GM23338 (cell line): ENCODE measurements around the gene TMEM178B. TPM values are rescaled to one million over a fixed set of nuclear protein-coding genes. Genes with fewer than 3 reads are reported as not detected.

ENCODE experiments used
- JUNB ChIP-seq: IDR thresholded peaks from one replicate; pipeline ENCODE4 v1.6.1; 2016; ENCODE audit warnings: antibody characterized with exemption; ENCODE audit not compliant: unreplicated experiment
- NANOG ChIP-seq: IDR thresholded peaks from 2 replicates; pipeline ENCODE4 v1.6.1; 2016; ENCODE audit warnings: antibody characterized with exemption, borderline replicate concordance
- POLR2AphosphoS5 ChIP-seq: IDR thresholded peaks from 2 replicates; pipeline ENCODE4 v1.6.1; 2016; ENCODE audit warnings: antibody characterized with exemption, low read depth
- STAT1 ChIP-seq: IDR thresholded peaks from one replicate; pipeline ENCODE4 v1.6.1; 2016; ENCODE audit warnings: antibody characterized with exemption; ENCODE audit not compliant: unreplicated experiment
- polyA plus RNA-seq: library from polyadenylated mRNA; unstranded; fragments of >200 nt; fragmentation: Nextera tagmentation; extraction: Ambion mirVana; gene quantifications from 2 replicates; pipeline ENCODE4 v1.2.1, GENCODE V29; 2016
- total RNA-seq: library from RNA; depleted of rRNA; stranded (reverse); fragments of >200 nt; shearing (Covaris generic); gene quantifications from 2 replicates; pipeline ENCODE4 v1.2.3, GENCODE V29; 2014
- TF ChIP-seq, protein P1 (sequence below): fragments of 250-450 bp; sonication (Bioruptor Pico); IDR thresholded peaks from 2 replicates; pipeline ENCODE4 v1.5.0; 2020; ENCODE audit warnings: mild to moderate bottlenecking, moderate library complexity
- TF ChIP-seq, protein P2 (sequence below), 2 experiments: fragments of 200-600 bp in 1 of 2; sonication (generic) in 1 of 2; conservative IDR thresholded peaks; 2 replicates each; pipeline versions ENCODE4 v1.5.1 to v1.6.1; 2016 to 2017; ENCODE audit warnings: antibody characterized with exemption in 2 of 2, low read depth in 2 of 2, mild to moderate bottlenecking in 2 of 2, moderate library complexity in 1 of 2
- TF ChIP-seq, protein P3 (sequence below): IDR thresholded peaks from one replicate; pipeline ENCODE4 v1.6.1; 2018; ENCODE audit warnings: antibody characterized with exemption; ENCODE audit not compliant: unreplicated experiment

TMEM178B gene
- total and polyA plus RNA-seq, 2 experiments from 2014 or later: 4.9 to 15.6 TPM

DNA sequence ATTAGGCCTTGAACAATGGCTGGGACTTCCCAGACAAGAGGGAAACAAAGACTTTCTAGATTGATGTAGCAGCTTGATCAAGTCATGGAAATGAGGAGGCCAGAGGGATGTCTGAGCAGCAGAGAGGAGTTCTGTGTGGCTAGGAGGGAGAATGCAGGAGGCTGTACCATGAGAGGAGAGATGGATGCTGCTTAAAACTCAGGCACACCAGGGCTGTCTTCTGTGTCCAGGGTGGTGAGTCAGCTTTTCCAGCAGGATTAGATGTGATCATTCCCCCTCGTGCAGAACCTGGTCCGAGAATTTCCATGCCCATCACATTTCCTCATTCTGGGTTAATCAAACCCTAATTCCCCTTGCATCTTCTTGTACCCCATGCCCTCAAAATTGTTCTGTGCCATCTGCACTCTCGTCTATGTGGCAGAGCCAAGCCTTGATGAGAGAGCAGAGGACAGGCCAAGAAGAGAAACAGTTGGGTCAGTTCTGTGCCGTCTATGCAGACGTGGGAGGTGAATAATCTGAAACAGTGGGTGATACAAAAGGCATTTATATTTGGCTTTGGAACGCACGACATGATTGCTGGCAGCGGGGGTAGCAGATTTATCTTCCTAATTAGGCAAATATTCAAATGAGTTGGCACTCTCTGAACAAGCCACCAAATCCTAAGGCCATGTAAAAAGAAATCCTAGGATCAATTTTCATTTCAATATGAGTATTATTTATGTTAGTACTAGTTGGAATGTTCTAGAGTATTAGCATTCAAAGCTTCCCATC, 160.7 kb downstream of the TMEM178B start (continued):
- TF ChIP-seq, protein P1, sequence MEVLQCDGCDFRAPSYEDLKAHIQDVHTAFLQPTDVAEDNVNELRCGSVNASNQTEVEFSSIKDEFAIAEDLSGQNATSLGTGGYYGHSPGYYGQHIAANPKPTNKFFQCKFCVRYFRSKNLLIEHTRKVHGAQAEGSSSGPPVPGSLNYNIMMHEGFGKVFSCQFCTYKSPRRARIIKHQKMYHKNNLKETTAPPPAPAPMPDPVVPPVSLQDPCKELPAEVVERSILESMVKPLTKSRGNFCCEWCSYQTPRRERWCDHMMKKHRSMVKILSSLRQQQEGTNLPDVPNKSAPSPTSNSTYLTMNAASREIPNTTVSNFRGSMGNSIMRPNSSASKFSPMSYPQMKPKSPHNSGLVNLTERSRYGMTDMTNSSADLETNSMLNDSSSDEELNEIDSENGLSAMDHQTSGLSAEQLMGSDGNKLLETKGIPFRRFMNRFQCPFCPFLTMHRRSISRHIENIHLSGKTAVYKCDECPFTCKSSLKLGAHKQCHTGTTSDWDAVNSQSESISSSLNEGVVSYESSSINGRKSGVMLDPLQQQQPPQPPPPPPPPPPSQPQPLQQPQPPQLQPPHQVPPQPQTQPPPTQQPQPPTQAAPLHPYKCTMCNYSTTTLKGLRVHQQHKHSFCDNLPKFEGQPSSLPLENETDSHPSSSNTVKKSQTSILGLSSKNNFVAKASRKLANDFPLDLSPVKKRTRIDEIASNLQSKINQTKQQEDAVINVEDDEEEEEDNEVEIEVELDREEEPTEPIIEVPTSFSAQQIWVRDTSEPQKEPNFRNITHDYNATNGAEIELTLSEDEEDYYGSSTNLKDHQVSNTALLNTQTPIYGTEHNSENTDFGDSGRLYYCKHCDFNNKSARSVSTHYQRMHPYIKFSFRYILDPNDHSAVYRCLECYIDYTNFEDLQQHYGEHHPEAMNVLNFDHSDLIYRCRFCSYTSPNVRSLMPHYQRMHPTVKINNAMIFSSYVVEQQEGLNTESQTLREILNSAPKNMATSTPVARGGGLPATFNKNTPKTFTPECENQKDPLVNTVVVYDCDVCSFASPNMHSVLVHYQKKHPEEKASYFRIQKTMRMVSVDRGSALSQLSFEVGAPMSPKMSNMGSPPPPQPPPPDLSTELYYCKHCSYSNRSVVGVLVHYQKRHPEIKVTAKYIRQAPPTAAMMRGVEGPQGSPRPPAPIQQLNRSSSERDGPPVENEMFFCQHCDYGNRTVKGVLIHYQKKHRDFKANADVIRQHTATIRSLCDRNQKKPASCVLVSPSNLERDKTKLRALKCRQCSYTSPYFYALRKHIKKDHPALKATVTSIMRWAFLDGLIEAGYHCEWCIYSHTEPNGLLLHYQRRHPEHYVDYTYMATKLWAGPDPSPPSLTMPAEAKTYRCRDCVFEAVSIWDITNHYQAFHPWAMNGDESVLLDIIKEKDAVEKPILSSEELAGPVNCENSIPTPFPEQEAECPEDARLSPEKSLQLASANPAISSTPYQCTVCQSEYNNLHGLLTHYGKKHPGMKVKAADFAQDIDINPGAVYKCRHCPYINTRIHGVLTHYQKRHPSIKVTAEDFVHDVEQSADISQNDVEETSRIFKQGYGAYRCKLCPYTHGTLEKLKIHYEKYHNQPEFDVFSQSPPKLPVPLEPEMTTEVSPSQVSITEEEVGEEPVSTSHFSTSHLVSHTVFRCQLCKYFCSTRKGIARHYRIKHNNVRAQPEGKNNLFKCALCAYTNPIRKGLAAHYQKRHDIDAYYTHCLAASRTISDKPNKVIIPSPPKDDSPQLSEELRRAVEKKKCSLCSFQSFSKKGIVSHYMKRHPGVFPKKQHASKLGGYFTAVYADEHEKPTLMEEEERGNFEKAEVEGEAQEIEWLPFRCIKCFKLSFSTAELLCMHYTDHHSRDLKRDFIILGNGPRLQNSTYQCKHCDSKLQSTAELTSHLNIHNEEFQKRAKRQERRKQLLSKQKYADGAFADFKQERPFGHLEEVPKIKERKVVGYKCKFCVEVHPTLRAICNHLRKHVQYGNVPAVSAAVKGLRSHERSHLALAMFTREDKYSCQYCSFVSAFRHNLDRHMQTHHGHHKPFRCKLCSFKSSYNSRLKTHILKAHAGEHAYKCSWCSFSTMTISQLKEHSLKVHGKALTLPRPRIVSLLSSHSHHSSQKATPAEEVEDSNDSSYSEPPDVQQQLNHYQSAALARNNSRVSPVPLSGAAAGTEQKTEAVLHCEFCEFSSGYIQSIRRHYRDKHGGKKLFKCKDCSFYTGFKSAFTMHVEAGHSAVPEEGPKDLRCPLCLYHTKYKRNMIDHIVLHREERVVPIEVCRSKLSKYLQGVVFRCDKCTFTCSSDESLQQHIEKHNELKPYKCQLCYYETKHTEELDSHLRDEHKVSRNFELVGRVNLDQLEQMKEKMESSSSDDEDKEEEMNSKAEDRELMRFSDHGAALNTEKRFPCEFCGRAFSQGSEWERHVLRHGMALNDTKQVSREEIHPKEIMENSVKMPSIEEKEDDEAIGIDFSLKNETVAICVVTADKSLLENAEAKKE (CRISPR knock-in tag): no peak
- TF ChIP-seq, protein P2, sequence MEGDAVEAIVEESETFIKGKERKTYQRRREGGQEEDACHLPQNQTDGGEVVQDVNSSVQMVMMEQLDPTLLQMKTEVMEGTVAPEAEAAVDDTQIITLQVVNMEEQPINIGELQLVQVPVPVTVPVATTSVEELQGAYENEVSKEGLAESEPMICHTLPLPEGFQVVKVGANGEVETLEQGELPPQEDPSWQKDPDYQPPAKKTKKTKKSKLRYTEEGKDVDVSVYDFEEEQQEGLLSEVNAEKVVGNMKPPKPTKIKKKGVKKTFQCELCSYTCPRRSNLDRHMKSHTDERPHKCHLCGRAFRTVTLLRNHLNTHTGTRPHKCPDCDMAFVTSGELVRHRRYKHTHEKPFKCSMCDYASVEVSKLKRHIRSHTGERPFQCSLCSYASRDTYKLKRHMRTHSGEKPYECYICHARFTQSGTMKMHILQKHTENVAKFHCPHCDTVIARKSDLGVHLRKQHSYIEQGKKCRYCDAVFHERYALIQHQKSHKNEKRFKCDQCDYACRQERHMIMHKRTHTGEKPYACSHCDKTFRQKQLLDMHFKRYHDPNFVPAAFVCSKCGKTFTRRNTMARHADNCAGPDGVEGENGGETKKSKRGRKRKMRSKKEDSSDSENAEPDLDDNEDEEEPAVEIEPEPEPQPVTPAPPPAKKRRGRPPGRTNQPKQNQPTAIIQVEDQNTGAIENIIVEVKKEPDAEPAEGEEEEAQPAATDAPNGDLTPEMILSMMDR (conservative IDR thresholded peaks at IDR 0.05; ENCODE audit: low read depth in 2 of 2): no peak
- TF ChIP-seq NANOG (no peak), POLR2AphosphoS5 (no peak), STAT1 (no peak), JUNB (no peak)
- TF ChIP-seq, protein P3, sequence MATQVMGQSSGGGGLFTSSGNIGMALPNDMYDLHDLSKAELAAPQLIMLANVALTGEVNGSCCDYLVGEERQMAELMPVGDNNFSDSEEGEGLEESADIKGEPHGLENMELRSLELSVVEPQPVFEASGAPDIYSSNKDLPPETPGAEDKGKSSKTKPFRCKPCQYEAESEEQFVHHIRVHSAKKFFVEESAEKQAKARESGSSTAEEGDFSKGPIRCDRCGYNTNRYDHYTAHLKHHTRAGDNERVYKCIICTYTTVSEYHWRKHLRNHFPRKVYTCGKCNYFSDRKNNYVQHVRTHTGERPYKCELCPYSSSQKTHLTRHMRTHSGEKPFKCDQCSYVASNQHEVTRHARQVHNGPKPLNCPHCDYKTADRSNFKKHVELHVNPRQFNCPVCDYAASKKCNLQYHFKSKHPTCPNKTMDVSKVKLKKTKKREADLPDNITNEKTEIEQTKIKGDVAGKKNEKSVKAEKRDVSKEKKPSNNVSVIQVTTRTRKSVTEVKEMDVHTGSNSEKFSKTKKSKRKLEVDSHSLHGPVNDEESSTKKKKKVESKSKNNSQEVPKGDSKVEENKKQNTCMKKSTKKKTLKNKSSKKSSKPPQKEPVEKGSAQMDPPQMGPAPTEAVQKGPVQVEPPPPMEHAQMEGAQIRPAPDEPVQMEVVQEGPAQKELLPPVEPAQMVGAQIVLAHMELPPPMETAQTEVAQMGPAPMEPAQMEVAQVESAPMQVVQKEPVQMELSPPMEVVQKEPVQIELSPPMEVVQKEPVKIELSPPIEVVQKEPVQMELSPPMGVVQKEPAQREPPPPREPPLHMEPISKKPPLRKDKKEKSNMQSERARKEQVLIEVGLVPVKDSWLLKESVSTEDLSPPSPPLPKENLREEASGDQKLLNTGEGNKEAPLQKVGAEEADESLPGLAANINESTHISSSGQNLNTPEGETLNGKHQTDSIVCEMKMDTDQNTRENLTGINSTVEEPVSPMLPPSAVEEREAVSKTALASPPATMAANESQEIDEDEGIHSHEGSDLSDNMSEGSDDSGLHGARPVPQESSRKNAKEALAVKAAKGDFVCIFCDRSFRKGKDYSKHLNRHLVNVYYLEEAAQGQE: no peak
